Gastrocnemius medialis (tissue), 4 donors: ENCODE data around the gene MPHOSPH9. TPM values are rescaled to one million over a fixed set of nuclear protein-coding genes. Genes with fewer than 3 reads are reported as not detected.

Experiments used
- ATAC-seq, 2 donors: fragments of 150-250 bp; one replicate each; pipeline ENCODE4 v1.9.1; 2016
- DNase-seq, 2 donors: peaks; one replicate each; pipeline ENCODE4 v3.0.0-alpha.2; 2019
- H3K27ac ChIP-seq, 4 donors: fragments of 200-600 bp; sonication (generic); 1 replicate in 1 of 4; 2 replicates in 3 of 4; pipeline ENCODE4 v1.5.1; 2016 to 2018; ENCODE audit warnings: mild to moderate bottlenecking in 2 of 4, moderate library complexity in 1 of 4
- H3K27me3 ChIP-seq, 3 donors: fragments of 200-600 bp; sonication (generic) in 2 of 3; 1 replicate in 1 of 3; 2 replicates in 2 of 3; pipeline versions ENCODE4 v1.5.1 to v1.6.0; 2016 to 2019; ENCODE audit warnings: mild to moderate bottlenecking in 1 of 3, moderate library complexity in 1 of 3
- H3K36me3 ChIP-seq, 2 donors: fragments of 200-600 bp; sonication (generic) in 1 of 2; one replicate each; pipeline ENCODE4 v1.5.1; 2017 to 2018
- H3K4me1 ChIP-seq, 2 donors: fragments of 200-600 bp; sonication (generic) in 1 of 2; one replicate each; pipeline ENCODE4 v1.5.1; 2016 to 2017; ENCODE audit warnings: mild to moderate bottlenecking in 2 of 2
- H3K4me3 ChIP-seq, 4 donors: fragments of 200-600 bp; sonication (generic) in 3 of 4; 1 replicate in 1 of 4; 2 replicates in 3 of 4; pipeline ENCODE4 v1.5.1; 2016 to 2019; ENCODE audit warnings: mild to moderate bottlenecking in 2 of 4
- H3K9me3 ChIP-seq, 3 donors: fragments of 200-600 bp; sonication (generic) in 2 of 3; 1 replicate in 1 of 3; 2 replicates in 2 of 3; pipeline ENCODE4 v1.5.1; 2016 to 2019
- POLR2A ChIP-seq, 2 donors: fragments of 450-650 bp; IDR thresholded peaks; one replicate each; pipeline ENCODE4 v1.6.1; 2017; ENCODE audit warnings: antibody characterized with exemption in 2 of 2, mild to moderate bottlenecking in 2 of 2, moderate library complexity in 2 of 2
- in situ Hi-C, 4 donors: fragments of 200-750 bp; cut with MboI; loops; one replicate each; pipeline versions ENCODE4 v1.15.0 to v1.8.0; 2017; ENCODE audit warnings: low sequenced_read_pairs in 4 of 4
- intact Hi-C: fragments of 100-400 bp; cut with DNase I; formaldehyde crosslinking; loops from one replicate; pipeline ENCODE4 v1.15.1; 2023; ENCODE audit warnings: low total_unique reads
- total RNA-seq, 4 donors: library from RNA; depleted of rRNA; stranded (reverse); fragments of >200 nt; gene quantifications; one replicate each; pipeline versions ENCODE4 v1.1.0 to v1.2.3, GENCODE V29; 2016
- TF ChIP-seq, protein P1 (sequence below), 5 experiments: fragments of 450-650 bp in 3 of 5; fragments of 200-600 bp in 2 of 5; sonication (generic) in 2 of 5; IDR thresholded peaks in 4 of 5; conservative IDR thresholded peaks in 1 of 5; 1 replicate in 4 of 5; 2 replicates in 1 of 5; pipeline ENCODE4 v1.5.1; 2016 to 2019; ENCODE audit warnings: antibody characterized with exemption in 5 of 5, mild to moderate bottlenecking in 3 of 5, moderate library complexity in 3 of 5

The MPHOSPH9 gene
- total RNA-seq, 4 donors from 2014 or later: 8.5 to 35.4 (median 12.7) TPM

DNA sequence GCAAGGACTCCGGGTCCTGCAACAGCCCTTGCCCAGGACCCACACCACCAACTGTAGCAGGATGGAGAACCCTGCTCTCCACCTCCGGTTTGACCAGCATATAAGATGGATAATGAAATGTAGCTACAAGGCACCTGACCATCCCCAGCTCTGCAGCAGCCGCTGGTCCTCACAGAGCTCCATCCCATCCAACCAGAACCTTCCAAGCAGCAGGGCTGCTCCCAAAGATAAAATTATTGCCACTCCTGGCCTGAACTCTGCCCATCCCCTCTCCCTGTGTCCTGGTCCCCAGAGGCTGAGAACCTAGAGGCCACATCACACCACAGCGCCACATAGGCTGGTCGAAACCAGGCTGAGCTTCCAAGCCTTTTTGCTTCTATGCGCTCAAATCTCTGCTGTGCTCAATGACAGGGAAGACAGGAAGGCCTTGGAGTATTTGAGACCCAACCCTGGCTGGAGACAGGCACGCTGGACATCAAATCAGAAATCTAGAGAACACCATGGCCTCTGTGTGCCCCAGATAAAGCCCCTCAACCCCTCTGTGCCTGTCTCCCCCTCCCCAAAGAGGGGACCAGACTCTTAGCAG lies 34.5 kb upstream of the MPHOSPH9 start:
- Histone ChIP-seq H3K36me3 (peaks cover 0 to 9% of the 10 kb centered on the region in 2 donors), H3K9me3 (no peaks in the 10 kb centered on the region), H3K4me1 (peaks cover 30 to 36% of the 10 kb centered on the region in 2 donors), H3K27ac (peak overlapping the region in 3 of 4 donors; percentile 46 to 69 (median 47)), H3K27me3 (no peaks in the 10 kb centered on the region), H3K4me3 (no peak overlapping the region)
- DNase-seq (no peak), ATAC-seq (no peak)
- intact Hi-C loops (no loop called here), in situ Hi-C loops (no loop called here)
- TF ChIP-seq POLR2A (IDR thresholded peaks at IDR 0.05): no peak
- TF ChIP-seq, protein P1, sequence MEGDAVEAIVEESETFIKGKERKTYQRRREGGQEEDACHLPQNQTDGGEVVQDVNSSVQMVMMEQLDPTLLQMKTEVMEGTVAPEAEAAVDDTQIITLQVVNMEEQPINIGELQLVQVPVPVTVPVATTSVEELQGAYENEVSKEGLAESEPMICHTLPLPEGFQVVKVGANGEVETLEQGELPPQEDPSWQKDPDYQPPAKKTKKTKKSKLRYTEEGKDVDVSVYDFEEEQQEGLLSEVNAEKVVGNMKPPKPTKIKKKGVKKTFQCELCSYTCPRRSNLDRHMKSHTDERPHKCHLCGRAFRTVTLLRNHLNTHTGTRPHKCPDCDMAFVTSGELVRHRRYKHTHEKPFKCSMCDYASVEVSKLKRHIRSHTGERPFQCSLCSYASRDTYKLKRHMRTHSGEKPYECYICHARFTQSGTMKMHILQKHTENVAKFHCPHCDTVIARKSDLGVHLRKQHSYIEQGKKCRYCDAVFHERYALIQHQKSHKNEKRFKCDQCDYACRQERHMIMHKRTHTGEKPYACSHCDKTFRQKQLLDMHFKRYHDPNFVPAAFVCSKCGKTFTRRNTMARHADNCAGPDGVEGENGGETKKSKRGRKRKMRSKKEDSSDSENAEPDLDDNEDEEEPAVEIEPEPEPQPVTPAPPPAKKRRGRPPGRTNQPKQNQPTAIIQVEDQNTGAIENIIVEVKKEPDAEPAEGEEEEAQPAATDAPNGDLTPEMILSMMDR (IDR thresholded peaks at IDR 0.05 in 4 of 5, conservative IDR thresholded peaks at IDR 0.05 in 1 of 5): no peak

DNA sequence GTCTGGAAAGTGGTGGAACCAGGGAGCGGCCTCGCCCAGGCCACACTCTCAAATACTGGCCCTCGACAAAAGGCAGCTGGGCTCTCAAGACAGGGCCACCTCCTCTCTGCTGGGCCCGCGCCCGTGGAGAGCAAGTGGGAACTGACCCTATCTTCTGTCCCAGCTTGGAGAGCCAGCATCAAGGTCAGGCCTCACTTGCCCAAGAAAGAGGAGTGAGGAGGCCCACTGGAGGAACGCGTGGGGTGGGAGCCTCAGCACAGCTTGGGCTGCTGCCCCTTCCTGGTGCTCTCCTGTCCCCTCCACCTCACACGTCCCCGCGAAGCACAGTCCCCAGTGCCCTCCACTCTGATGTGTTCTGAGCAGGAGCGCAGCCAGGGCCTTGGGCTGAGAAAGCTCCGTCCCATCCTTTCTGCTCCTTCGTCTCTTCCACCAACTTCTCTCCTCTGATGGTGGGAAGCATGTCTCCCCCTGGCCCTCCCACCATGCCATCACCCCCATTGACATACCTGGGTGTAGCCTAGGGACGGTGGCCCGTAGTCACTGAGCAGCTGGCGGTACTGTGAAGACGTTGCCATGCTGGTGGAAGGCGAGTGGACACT lies 33.8 kb upstream of the MPHOSPH9 start:
- Histone ChIP-seq H3K27ac (no peak overlapping the region), H3K27me3 (no peaks in the 10 kb centered on the region), H3K4me1 (peaks cover 30 to 32% of the 10 kb centered on the region in 2 donors), H3K9me3 (no peaks in the 10 kb centered on the region), H3K36me3 (peaks cover 0 to 16% of the 10 kb centered on the region in 2 donors), H3K4me3 (no peak overlapping the region)
- in situ Hi-C loops: no loop called here
- TF ChIP-seq, protein P1 (IDR thresholded peaks at IDR 0.05 in 4 of 5, conservative IDR thresholded peaks at IDR 0.05 in 1 of 5): no peak
- TF ChIP-seq POLR2A (IDR thresholded peaks at IDR 0.05): no peak
- intact Hi-C loops: no loop called here
- DNase-seq (no peak), ATAC-seq (no peak)

DNA sequence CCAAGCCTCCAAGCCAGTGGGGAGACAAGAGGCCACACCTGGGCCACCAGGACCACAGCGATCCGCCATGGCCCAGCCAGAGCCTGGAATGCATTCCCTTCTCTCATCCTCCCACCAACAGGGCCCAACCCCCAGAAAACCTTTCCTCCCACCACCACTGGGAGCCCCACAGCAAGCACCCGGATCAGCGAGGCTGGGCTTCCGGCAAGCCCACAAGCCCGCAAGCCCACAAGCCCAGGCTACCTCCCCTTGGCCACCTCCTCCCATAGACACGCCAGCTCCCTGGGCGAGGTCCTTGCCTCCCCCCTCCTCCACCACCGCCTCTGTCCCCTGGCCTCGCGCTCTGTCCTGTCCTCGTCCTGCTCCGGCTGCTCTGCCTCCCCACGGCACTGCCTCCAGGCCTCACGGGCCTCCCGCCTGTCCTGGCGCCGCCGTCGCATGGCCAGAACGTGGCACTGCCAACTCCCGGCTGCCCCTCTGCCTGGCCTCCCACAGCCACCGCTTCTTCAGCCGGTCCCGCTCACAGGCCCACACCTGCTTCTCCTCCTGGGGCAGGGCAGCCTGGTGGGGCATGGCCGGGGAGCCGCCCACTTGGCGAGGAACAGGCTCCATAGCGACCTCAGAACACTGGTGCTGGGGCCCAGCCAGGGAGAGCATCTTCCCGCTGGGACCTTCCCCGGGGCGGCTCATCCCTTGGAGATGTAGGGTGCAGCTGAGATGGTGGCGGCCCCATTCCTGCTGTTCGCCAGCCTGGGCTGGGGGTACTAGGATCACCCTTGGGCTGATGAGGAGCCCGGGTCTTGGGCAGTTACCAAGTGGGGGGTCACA lies 33.1 kb upstream of the MPHOSPH9 start:
- no peak overlapping the region for H3K27ac ChIP-seq
- intact Hi-C loops: no loop called here
- no peak for TF ChIP-seq POLR2A (IDR thresholded peaks at IDR 0.05)
- TF ChIP-seq, protein P1 (IDR thresholded peaks at IDR 0.05 in 4 of 5, conservative IDR thresholded peaks at IDR 0.05 in 1 of 5): no peak
- no peak overlapping the region for H3K4me3 ChIP-seq
- in situ Hi-C loops: no loop called here
- peaks cover 0 to 21% of the 10 kb centered on the region in 2 donors for H3K36me3 ChIP-seq
- H3K27me3 ChIP-seq: no peaks in the 10 kb centered on the region
- H3K4me1 ChIP-seq: peaks cover 30 to 32% of the 10 kb centered on the region in 2 donors
- no peak for DNase-seq
- no peaks in the 10 kb centered on the region for H3K9me3 ChIP-seq
- ATAC-seq: no peak

DNA sequence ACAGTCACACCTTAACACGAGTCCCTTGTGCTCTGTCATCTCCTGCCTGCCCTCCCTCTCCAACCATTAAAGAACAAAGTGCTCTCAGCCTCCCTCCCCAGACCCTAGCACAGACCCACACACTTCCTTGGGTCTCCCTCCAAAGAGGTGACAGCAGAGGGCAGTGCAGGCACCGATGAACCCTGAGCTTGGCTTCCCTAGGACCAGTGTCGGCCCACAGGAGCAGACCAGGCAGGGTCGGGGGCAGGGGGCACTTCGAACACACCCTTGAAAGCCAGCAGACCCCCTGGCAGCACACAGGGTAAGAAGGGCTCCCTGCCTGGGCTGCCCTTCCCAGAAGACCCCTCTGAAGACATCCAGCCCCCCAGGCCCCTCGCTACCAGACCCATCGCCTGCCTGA lies 31.7 kb upstream of the MPHOSPH9 start:
- DNase-seq: no peak
- in situ Hi-C loops (no loop called here), intact Hi-C loops (no loop called here)
- no peak overlapping the region for H3K4me3 ChIP-seq
- H3K27me3 ChIP-seq: no peaks in the 10 kb centered on the region
- peaks cover 0 to 31% of the 10 kb centered on the region in 2 donors for H3K36me3 ChIP-seq
- peaks cover 20 to 21% of the 10 kb centered on the region in 2 donors for H3K4me1 ChIP-seq
- H3K9me3 ChIP-seq: no peaks in the 10 kb centered on the region
- no peak overlapping the region for H3K27ac ChIP-seq
- no peak for ATAC-seq
- TF ChIP-seq POLR2A (IDR thresholded peaks at IDR 0.05): no peak
- TF ChIP-seq, protein P1 (IDR thresholded peaks at IDR 0.05 in 4 of 5, conservative IDR thresholded peaks at IDR 0.05 in 1 of 5): no peak
